NCI-H526 treated with DMSO at 0.1 percent for 48 hours (cell line): ENCODE data around the gene COPRS.

ENCODE experiments used
- DNase-seq: peaks from one replicate; lab custom pipeline; 2025; lab: John Stamatoyannopoulos, UW

COPRS gene

GRCh38 chr17:31808521-31809050 is 50.5 kb downstream of the COPRS start:
- no peak for DNase-seq

GRCh38 chr17:31807846-31808245 is 51.2 kb downstream of the COPRS start:
- DNase-seq, result no peak

DNA sequence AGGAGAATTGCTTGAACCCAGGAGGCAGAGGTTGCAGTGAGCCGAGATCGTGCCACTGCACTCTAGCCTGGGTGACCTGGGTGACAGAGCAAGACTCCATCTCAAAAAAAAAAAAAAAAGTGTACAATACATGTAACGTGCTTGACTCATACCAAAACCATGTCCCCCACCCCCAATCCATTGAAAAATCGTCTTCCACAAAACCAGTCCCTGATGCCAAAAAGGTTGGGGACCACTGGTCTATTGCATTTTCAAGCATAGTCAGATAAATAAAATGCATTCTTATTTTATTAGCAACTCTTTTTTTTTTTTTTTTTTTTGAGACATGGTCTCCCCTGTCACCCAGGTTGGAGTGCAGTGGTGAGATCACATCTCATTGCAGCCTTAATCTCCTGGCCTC is 52.1 kb downstream of the COPRS start:
- DNase-seq, result no peak

- no peak for DNase-seq
These were observed 55.4 kb downstream of the COPRS start for GRCh38 chr17:31803494-31804213.

- no peak for DNase-seq
These were observed 56.5 kb downstream of the COPRS start for GRCh38 chr17:31802502-31802901.
